ENCODE results near the gene P3H3.

P3H3 gene

GRCh38 chr12:6827437-6827911 is 733 bp upstream of the P3H3 start:
- TF ChIP-seq CTCF (IDR thresholded peaks at IDR 0.05; ENCODE audit: low read length) (no peak), EZH2 (optimal IDR thresholded peaks at IDR 0.05; ENCODE audit: low read depth, low read length) (no peak), EZH2phosphoT487 (IDR thresholded peaks at IDR 0.05; ENCODE audit: low read length) (no peak)
- Histone ChIP-seq H3K4me1 (ENCODE audit: low read length) (peaks cover 4% of the 10 kb centered on the region; the same call in 1 of the 2 replicates), H3K9me3 (replicated peaks; ENCODE audit: insufficient read depth, low read length) (no peaks in the 10 kb centered on the region), H3K36me3 (replicated peaks; ENCODE audit: insufficient read depth, low read length) (no peaks in the 10 kb centered on the region), H4K20me1 (ENCODE audit: insufficient read depth, low read length) (no peaks in the 10 kb centered on the region), H3K9me2 (replicated peaks; ENCODE audit: insufficient read depth, low read length) (no peaks in the 10 kb centered on the region), H3K79me2 (ENCODE audit: low read length) (no peaks in the 10 kb centered on the region), H3F3A (ENCODE audit: insufficient read depth, low read length) (no peaks in the 10 kb centered on the region), H3K27me3 (replicated peaks; ENCODE audit: insufficient read depth, low read length) (peaks cover 95% of the 10 kb centered on the region), H3K9ac (ENCODE audit: low read length) (no peak overlapping the region), H3K4me3 (ENCODE audit: low read length) (no peak overlapping the region), H3K4me2 (ENCODE audit: low read depth, low read length) (no peak overlapping the region), H3K27ac (ENCODE audit: low read length) (no peak overlapping the region), H2AFZ (ENCODE audit: low read length) (no peak overlapping the region)
- no peak for DNase-seq

- peaks cover 92% of the 10 kb centered on the region for H3K27me3 ChIP-seq (replicated peaks; ENCODE audit: insufficient read depth, low read length)
Measured at GRCh38 chr12:6828781-6829535, 751 bp downstream of the P3H3 start.

GRCh38 chr12:6829536-6830220 is 1.5 kb downstream of the P3H3 start:
- no peaks in the 10 kb centered on the region for H3K9me3 ChIP-seq (replicated peaks; ENCODE audit: insufficient read depth, low read length)
- H3K9ac ChIP-seq (ENCODE audit: low read length), result no peak overlapping the region
- DNase-seq, result no peak
- H3K4me1 ChIP-seq (ENCODE audit: low read length), result peaks cover 4% of the 10 kb centered on the region; the same call in 1 of the 2 replicates
- 0 out of 2 replicates have a peak, but pooled peaks have one; percentile 4 for TF ChIP-seq CTCF (IDR thresholded peaks at IDR 0.05; ENCODE audit: low read length)
- TF ChIP-seq EZH2 (optimal IDR thresholded peaks at IDR 0.05; ENCODE audit: low read depth, low read length), result no peak
- no peaks in the 10 kb centered on the region for H3K9me2 ChIP-seq (replicated peaks; ENCODE audit: insufficient read depth, low read length)
- no peak overlapping the region for H3K4me3 ChIP-seq (ENCODE audit: low read length)
- H3K27me3 ChIP-seq (replicated peaks; ENCODE audit: insufficient read depth, low read length), result peaks cover 85% of the 10 kb centered on the region
- H4K20me1 ChIP-seq (ENCODE audit: insufficient read depth, low read length), result no peaks in the 10 kb centered on the region
- peak overlapping the region; percentile 99 for H3K4me2 ChIP-seq (ENCODE audit: low read depth, low read length)
- no peaks in the 10 kb centered on the region for H3K79me2 ChIP-seq (ENCODE audit: low read length)
- H3K36me3 ChIP-seq (replicated peaks; ENCODE audit: insufficient read depth, low read length), result no peaks in the 10 kb centered on the region
- H3F3A ChIP-seq (ENCODE audit: insufficient read depth, low read length), result no peaks in the 10 kb centered on the region
- no peak overlapping the region for H3K27ac ChIP-seq (ENCODE audit: low read length)
- H2AFZ ChIP-seq (ENCODE audit: low read length), result no peak overlapping the region

More at GRCh38 chr12:6828781-6829535, 751 bp downstream of the P3H3 start:
- Histone ChIP-seq H3K9me2 (replicated peaks; ENCODE audit: insufficient read depth, low read length) (no peaks in the 10 kb centered on the region), H3K27ac (ENCODE audit: low read length) (no peak overlapping the region), H3K4me3 (ENCODE audit: low read length) (peak overlapping the region; percentile 62), H4K20me1 (ENCODE audit: insufficient read depth, low read length) (no peaks in the 10 kb centered on the region), H3K4me1 (ENCODE audit: low read length) (peaks cover 4% of the 10 kb centered on the region; the same call in 1 of the 2 replicates), H3K9ac (ENCODE audit: low read length) (no peak overlapping the region; the same call in 1 of the 2 replicates), H3K79me2 (ENCODE audit: low read length) (no peaks in the 10 kb centered on the region), H2AFZ (ENCODE audit: low read length) (peak overlapping the region; percentile 77), H3K4me2 (ENCODE audit: low read depth, low read length) (peak overlapping the region; percentile 99), H3F3A (ENCODE audit: insufficient read depth, low read length) (no peaks in the 10 kb centered on the region), H3K36me3 (replicated peaks; ENCODE audit: insufficient read depth, low read length) (no peaks in the 10 kb centered on the region), H3K9me3 (replicated peaks; ENCODE audit: insufficient read depth, low read length) (no peaks in the 10 kb centered on the region)
- DNase-seq, result no peak
- peak; percentile 57; the same call in 1 of the 2 replicates for TF ChIP-seq EZH2phosphoT487 (IDR thresholded peaks at IDR 0.05; ENCODE audit: low read length)
- peak; percentile 100 for TF ChIP-seq EZH2 (optimal IDR thresholded peaks at IDR 0.05; ENCODE audit: low read depth, low read length)
- no peak for TF ChIP-seq CTCF (IDR thresholded peaks at IDR 0.05; ENCODE audit: low read length)
